Measurements from ENCODE around the gene LCN10.

Gene LCN10

GRCh38 chr9:136754626-136755301 lies 12.0 kb upstream of the LCN10 start:
- no peak for ATAC-seq
- DNase-seq = no peak

GRCh38 chr9:136754059-136754572 lies 11.4 kb upstream of the LCN10 start:
- no peak for DNase-seq
- no peak for ATAC-seq

GRCh38 chr9:136753371-136754058 lies 10.8 kb upstream of the LCN10 start:
- no peak for DNase-seq
- no peak for ATAC-seq

DNA sequence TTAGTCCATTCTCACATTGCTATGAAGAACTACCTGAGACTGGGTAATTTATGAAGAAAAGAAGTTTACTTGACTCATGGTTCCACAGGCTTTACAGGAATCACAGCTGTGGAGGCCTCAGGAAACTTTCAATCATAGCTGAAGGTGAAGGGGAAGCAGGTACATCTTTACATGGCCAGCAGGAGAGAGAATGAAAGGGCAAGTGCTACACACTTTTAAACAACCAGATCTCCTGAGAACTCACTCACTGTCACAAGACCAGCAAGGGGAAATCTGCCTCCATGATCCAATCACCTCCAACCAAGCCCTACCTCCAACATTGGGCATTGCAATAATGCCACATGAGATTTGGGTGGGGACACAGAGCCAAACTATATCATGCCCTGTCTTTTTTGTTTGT lies 9.1 kb upstream of the LCN10 start:
- DNase-seq (no peak), ATAC-seq (no peak)

DNA sequence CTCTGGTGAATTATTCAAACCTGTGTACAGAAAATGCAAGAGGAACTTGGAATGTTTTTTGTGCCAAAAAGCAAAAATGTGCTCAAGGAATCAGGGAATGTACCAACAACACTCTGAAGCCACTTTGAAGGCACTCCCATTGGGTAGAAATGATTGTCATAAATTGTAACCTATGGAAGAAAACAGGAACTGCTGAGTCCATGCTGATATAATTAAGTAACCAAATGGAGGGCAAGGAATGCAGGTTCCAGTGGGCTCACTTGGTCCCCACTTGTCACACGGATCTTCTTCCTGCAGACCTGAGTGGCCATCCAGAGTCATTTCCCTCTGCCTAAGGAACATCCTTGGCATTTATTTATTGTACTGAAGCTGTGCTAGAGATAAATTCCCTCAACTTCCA lies 8.5 kb upstream of the LCN10 start:
- ATAC-seq = no peak

GRCh38 chr9:136750526-136750925 lies 7.8 kb upstream of the LCN10 start:
- no peak for DNase-seq
- ATAC-seq = peak; percentile 87

More for the DNA sequence above, 8.5 kb upstream of the LCN10 start:
- DNase-seq = no peak

- DNase-seq (no peak), ATAC-seq (no peak)
These were observed 6.2 kb upstream of the LCN10 start for GRCh38 chr9:136748666-136749611.

GRCh38 chr9:136748201-136748600 lies 5.5 kb upstream of the LCN10 start, which contains the start of gene LCN6:
LCN6 (minus strand) TSS chr9:136748525; CDS start chr9:136748483, 42 bp downstream.
- no peak for ATAC-seq

GRCh38 chr9:136747161-136748060 lies 4.7 kb upstream of the LCN10 start:
- no peak for DNase-seq
- no peak for ATAC-seq

More at GRCh38 chr9:136748201-136748600, 5.5 kb upstream of the LCN10 start, which contains the start of gene LCN6:
- DNase-seq = no peak

- DNase-seq (no peak), ATAC-seq (no peak)
These were observed 3.9 kb upstream of the LCN10 start for GRCh38 chr9:136746621-136747020.

GRCh38 chr9:136746155-136746490 lies 3.4 kb upstream of the LCN10 start:
- no peak for ATAC-seq

DNA sequence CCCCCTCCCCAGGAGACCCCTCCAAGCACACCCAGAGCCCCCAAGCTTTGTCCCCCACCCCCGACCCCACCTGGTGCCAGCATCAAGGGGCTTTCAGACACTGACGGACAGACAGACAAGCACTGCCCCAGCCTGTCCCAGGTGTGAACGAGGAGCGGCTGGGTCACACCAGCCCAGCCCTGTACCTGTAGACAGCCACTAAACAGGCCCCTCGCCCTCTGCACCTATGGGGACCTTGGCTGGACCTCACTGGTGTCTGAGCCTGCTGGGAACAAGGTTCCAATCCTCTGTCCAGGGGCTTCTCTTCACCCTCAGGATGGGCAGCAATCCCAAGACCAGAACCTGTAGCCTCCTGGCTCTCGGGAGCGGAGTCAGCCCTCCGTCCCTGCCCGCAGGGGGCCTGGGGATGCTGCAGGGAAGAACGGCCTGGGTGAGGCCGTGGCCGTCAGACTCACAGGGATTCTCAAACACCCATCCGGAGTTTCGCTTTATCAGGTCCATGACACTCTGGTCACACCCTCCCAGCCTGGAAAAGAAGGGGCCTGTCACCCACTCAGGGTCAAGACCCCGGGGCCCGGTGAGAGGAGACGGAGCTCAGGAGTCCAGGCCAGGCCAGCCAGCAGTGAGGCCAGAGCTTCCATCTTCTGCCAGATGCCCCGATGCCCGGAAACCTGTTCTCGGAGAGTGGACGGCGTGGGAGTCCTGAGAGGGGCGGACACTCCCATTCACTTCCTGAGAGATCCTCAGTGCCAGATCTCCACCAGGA lies 2.8 kb upstream of the LCN10 start:
- DNase-seq (no peak), ATAC-seq (no peak)

More at GRCh38 chr9:136746155-136746490, 3.4 kb upstream of the LCN10 start:
- DNase-seq = no peak

DNA sequence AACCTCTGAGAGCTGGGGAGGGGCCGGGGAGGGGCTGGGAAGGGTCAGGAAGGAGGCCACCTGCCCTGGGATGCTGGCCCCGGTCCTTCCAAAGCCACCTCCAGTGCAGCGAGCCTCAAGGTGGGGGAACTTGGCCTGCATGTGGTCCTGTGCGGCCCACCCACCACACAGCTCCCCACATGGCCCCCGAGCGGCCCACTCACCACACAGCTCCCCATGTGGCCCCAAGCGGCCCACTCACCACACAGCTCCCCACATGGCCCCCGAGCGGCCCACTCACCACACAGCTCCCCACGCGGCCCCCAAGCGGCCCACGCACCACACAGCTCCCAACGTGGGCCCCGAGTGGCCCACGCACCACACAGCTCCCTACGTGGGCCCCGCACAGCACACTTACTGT lies 2.0 kb upstream of the LCN10 start:
- no peak for DNase-seq
- no peak for ATAC-seq

DNA sequence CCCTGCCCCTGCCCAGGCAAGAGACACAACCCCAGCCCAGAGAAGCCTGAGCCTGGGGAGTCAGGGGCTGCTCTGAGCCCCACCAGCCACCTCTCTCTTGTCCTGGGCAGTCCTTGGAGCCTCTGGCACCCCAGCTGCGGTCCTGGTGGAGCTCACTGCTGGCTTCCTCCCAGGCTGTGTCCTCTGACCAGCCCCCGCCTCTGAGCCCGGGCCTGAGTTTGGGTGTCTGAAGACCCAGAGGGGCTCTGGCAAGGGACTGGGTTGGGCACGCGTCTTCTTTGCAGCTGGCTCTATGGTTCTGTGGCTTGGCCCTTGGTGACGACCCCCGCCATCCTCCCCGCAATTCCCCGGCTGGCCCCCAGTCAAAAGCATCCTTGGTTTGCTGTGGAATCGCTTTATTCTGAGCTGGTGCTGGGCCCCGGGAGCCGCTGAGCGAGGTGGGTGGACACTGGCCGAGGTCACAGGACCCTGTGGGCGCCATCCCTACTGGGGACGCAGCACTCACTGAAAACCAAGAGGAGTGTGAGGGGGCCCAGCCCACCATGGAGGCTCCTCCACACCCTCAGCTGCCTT lies 985 bp upstream of the LCN10 start:
- no peak for DNase-seq
- no peak for ATAC-seq

- DNase-seq (peak; percentile 75), ATAC-seq (peak; percentile 37)
These were observed 713 bp downstream of the LCN10 start for GRCh38 chr9:136741883-136742571.

- ATAC-seq (peak; percentile 26), DNase-seq (peak; percentile 38)
These were observed 1.5 kb downstream of the LCN10 start for GRCh38 chr9:136740971-136741882.

DNA sequence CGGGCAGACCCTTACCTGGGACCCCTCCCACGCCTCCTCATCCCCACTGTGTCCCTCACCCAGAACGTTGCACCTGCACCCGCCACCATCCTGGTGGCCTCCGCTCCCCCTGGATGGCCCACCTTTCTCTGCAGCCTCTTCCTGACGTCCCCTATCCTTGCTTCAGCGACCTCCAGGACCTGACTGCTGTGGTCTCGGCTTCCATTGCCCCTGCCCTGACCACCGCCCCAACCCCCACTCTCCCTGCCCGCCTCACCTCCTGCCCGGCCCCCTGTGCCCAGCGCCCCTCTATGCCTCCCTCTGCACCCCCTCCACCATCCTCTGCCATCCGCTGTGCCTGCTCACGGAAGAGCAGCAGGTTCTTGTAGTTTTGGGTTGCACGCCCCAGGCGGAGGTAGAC lies 2.2 kb downstream of the LCN10 start:
- DNase-seq (no peak), ATAC-seq (no peak)

DNA sequence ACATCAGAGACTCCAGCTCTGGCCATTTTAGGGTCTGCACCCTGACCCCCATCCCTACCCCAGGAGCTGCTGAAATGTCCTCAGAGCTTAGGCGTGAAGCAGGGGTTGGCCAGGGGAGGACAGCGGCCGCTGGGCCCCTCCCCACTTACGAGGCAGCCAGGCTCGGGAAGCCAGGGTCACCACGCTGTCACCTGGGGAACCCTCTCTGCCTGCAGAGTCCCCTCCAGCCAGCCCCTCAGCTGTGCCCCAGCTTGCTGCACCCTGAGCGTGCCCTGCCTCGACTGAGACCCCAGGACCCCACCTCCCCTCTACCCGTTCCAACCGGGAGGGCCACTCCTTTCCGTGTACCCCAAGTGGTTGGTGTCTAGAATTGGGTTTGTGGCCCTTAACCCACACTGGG lies 2.7 kb downstream of the LCN10 start:
- ATAC-seq = no peak
- no peak for DNase-seq

DNA sequence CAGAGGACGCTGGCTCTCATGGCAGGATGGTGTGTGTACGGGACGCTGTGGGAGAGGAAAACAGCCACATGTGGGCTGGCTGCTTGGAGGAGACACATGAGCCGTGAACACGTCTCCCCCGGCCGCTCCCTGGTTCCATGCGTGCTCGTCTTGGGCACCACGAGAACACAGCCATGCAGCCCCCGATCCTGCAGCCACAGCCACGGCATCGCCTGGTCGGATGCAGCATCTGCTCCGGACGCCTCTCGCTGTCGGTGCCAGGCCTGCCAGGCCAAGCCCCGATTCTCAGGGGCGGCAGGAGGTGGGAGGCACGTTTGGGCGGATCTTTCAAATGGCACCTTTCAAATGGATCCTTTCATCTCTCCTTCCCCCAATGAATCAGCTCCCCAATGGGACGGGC lies 3.2 kb downstream of the LCN10 start:
- ATAC-seq (no peak), DNase-seq (no peak)
